Caki2 (cell line): ENCODE measurements around the gene GHRL. TPM values are rescaled to one million over a fixed set of nuclear protein-coding genes. Genes with fewer than 3 reads are reported as not detected.

Experiments
- DNase-seq: peaks from one replicate; pipeline ENCODE4 v3.0.0-alpha.2; 2015; ENCODE audit warnings: low read depth
- in situ Hi-C: cut with HindIII; loops from 2 replicates; pipeline ENCODE4 v1.10.0; 2016; ENCODE audit warnings: low sequenced_read_pairs, low pct_unique_long_range_greater_than_20kb, mixed read lengths
- total RNA-seq: library from RNA; depleted of rRNA; stranded (reverse); fragments of >200 nt; shearing (Covaris generic); gene quantifications from 2 replicates; pipeline ENCODE4 v1.2.3, GENCODE V29; 2014; ENCODE audit warnings: low replicate concordance; rRNA removed

Gene GHRL
- total RNA-seq, 1 experiment from 2014 or later: not detected

- DNase-seq: no peak
- in situ Hi-C loops: no loop called here
Measured at GRCh38 chr3:10238345-10239183, 54.2 kb downstream of the GHRL start.

Other genes with a start within 250 kb of the GHRL start
- gene FANCD2OS, start 184.7 kb downstream of the GHRL start, total RNA-seq: not detected in 2 replicates
- 63.0 and 87.1 TPM in 2 replicates for gene BRK1, start 177.3 kb downstream of the GHRL start, total RNA-seq
- gene VHL, start 151.2 kb downstream of the GHRL start, total RNA-seq: 19.3 and 27.7 TPM in 2 replicates
- 7.6 and 8.3 TPM in 2 replicates for gene IRAK2, start 128.0 kb downstream of the GHRL start, total RNA-seq
- gene TATDN2, start 44.5 kb downstream of the GHRL start, total RNA-seq: 1.3 and 10.1 TPM in 2 replicates
- 190 and 236 TPM in 2 replicates for gene SEC13, start 28.2 kb upstream of the GHRL start, total RNA-seq
- gene ATP2B2, start 212.6 kb upstream of the GHRL start, total RNA-seq: not detected in 2 replicates